Endometrial microvascular endothelial cells (primary cell): ENCODE data around the gene HOXB3. TPM values are rescaled to one million over a fixed set of nuclear protein-coding genes. Genes with fewer than 3 reads are reported as not detected.

Experiments
- in situ Hi-C: cut with HindIII; loops from 2 replicates; pipeline ENCODE4 v1.10.0; 2017; ENCODE audit warnings: low sequenced_read_pairs, low pct_unique_long_range_greater_than_20kb; ENCODE audit errors: inconsistent ontology term
- total RNA-seq: library from RNA; depleted of rRNA; stranded (reverse); fragments of >200 nt; gene quantifications from one replicate; pipeline ENCODE4 v1.2.3, GENCODE V29; 2015; ENCODE audit errors: inconsistent ontology term

Gene HOXB3
- 5.7 TPM for total RNA-seq

GRCh38 chr17:48589831-48590606, at the start of gene HOXB3:
HOXB3 (minus strand) TSS chr17:48590241; CDS start chr17:48552474, 37,767 bp downstream.
- in situ Hi-C loops, result no loop called here

GRCh38 chr17:48639136-48639535, 49.1 kb upstream of the HOXB3 start:
- in situ Hi-C loops, result no loop called here

GRCh38 chr17:48637323-48638260, 47.6 kb upstream of the HOXB3 start:
- in situ Hi-C loops, result no loop called here

GRCh38 chr17:48636177-48637018, 46.4 kb upstream of the HOXB3 start:
- in situ Hi-C loops, result no loop called here

- in situ Hi-C loops, result no loop called here
Measured at GRCh38 chr17:48634493-48635208, 44.6 kb upstream of the HOXB3 start.

GRCh38 chr17:48633266-48633677, 43.2 kb upstream of the HOXB3 start:
- in situ Hi-C loops, result no loop called here

- in situ Hi-C loops, result no loop called here
Measured at GRCh38 chr17:48632579-48633265, 42.7 kb upstream of the HOXB3 start.

GRCh38 chr17:48631693-48632578, 41.9 kb upstream of the HOXB3 start:
- in situ Hi-C loops, result no loop called here

- in situ Hi-C loops, result no loop called here
Measured at GRCh38 chr17:48630925-48631692, 41.1 kb upstream of the HOXB3 start.

- in situ Hi-C loops, result no loop called here
Measured at GRCh38 chr17:48630009-48630924, 40.2 kb upstream of the HOXB3 start.

GRCh38 chr17:48629411-48629759, 39.3 kb upstream of the HOXB3 start:
- in situ Hi-C loops, result no loop called here

GRCh38 chr17:48628649-48629410, 38.8 kb upstream of the HOXB3 start:
- in situ Hi-C loops, result no loop called here

- in situ Hi-C loops, result no loop called here
Measured at GRCh38 chr17:48627623-48628521, 37.8 kb upstream of the HOXB3 start.

GRCh38 chr17:48627118-48627597, 37.1 kb upstream of the HOXB3 start:
- in situ Hi-C loops, result no loop called here
